Activated CD8-positive, alpha-beta T cell treated with anti-CD3 and anti-CD28 coated beads for 36 hours (primary cell): Measurements from ENCODE around the gene PKD2L1. TPM values are rescaled to one million over a fixed set of nuclear protein-coding genes. Genes with fewer than 3 reads are reported as not detected.

ENCODE experiments used
- ATAC-seq: fragments of 200-7000 bp; cut with Tn5 transposase; one replicate; pipeline ENCODE4 v1.10.0; 2021; ENCODE audit warnings: mild to moderate bottlenecking, moderate library complexity
- CTCF ChIA-PET: fragments of 350-600 bp; sonication (Branson Sonifier 250); formaldehyde crosslinking; loops from one replicate; lab custom pipeline; 2021; ENCODE audit warnings: antibody characterized with exemption; lab: Charles Lee
- POLR2A ChIA-PET: fragments of 350-600 bp; sonication (Branson Sonifier 250); formaldehyde crosslinking; loops from one replicate; lab custom pipeline; 2021; ENCODE audit warnings: antibody characterized with exemption; lab: Charles Lee
- DNase-seq: peaks from one replicate; pipeline ENCODE4 v3.0.0-alpha.2; 2020
- H3K27ac Mint-ChIP-seq: one replicate; pipeline ENCODE4 v1.8.0; 2021; ENCODE audit warnings: mild to moderate bottlenecking, mixed read lengths
- H3K27me3 Mint-ChIP-seq: one replicate; pipeline ENCODE4 v1.8.0; 2021; ENCODE audit warnings: mixed read lengths
- H3K36me3 Mint-ChIP-seq: one replicate; pipeline ENCODE4 v1.8.0; 2021; ENCODE audit warnings: low read depth, mixed read lengths
- H3K4me1 Mint-ChIP-seq: one replicate; pipeline ENCODE4 v1.8.0; 2021; ENCODE audit warnings: low read depth, mixed read lengths
- H3K4me3 Mint-ChIP-seq: one replicate; pipeline ENCODE4 v1.8.0; 2021; ENCODE audit warnings: mild to moderate bottlenecking, moderate library complexity, mixed read lengths
- H3K9me3 Mint-ChIP-seq: one replicate; pipeline ENCODE4 v1.8.0; 2021; ENCODE audit warnings: mixed read lengths
- CTCF ChIP-seq: fragments of 200-600 bp; IDR thresholded peaks from one replicate; pipeline ENCODE4 v1.8.0; 2022; ENCODE audit warnings: antibody characterized with exemption, mild to moderate bottlenecking
- intact Hi-C: fragments of 100-400 bp; cut with micrococcal nuclease; formaldehyde crosslinking; loops from one replicate; pipeline ENCODE4 v1.10.0; 2022
- total RNA-seq, 2 experiments: library from RNA; stranded (reverse); gene quantifications; one replicate each; pipeline ENCODE4 v1.2.3, GENCODE V29; 2021

Gene PKD2L1
- total RNA-seq, 2 experiments from 2014 or later: not detected

GRCh38 chr10:100248820-100249219, 81.2 kb downstream of the PKD2L1 start:
- DNase-seq: no peak
- Mint-ChIP-seq H3K36me3 (peaks cover 38% of the 10 kb centered on the region), H3K27me3 (no peaks in the 10 kb centered on the region), H3K9me3 (no peaks in the 10 kb centered on the region), H3K27ac (no peak overlapping the region), H3K4me1 (no peaks in the 10 kb centered on the region), H3K4me3 (no peak overlapping the region)
- intact Hi-C loops: no loop called here
- no peak for ATAC-seq
- no peak for TF ChIP-seq CTCF
- CTCF ChIA-PET: interaction anchor here (0.6 to 2.6 kb wide), 3 partner anchors 8 to 54 kb away, joined by 3 to 7 read pairs (median 4); no protein-coding TSS in a partner anchor
- POLR2A ChIA-PET: no interaction called here

- TF ChIP-seq CTCF: no peak
- peaks cover under 1% of the 10 kb centered on the region for H3K4me1 Mint-ChIP-seq
- no peaks in the 10 kb centered on the region for H3K27me3 Mint-ChIP-seq
- DNase-seq (no peak), ATAC-seq (no peak)
- H3K36me3 Mint-ChIP-seq: peaks cover 38% of the 10 kb centered on the region
- intact Hi-C loops: no loop called here
- H3K4me3 Mint-ChIP-seq: no peak overlapping the region
- ChIA-PET CTCF (interaction anchor here (0.8 kb wide), 1 partner anchor 53 kb away, joined by 3 read pairs; no protein-coding TSS in a partner anchor), POLR2A (interaction anchor here (1.6 kb wide), 1 partner anchor 18 kb away, joined by 3 read pairs; no protein-coding TSS in a partner anchor)
- H3K9me3 Mint-ChIP-seq: no peaks in the 10 kb centered on the region
- no peak overlapping the region for H3K27ac Mint-ChIP-seq
Measured at GRCh38 chr10:100245484-100246220, 84.4 kb downstream of the PKD2L1 start.

GRCh38 chr10:100239851-100240250, 90.2 kb downstream of the PKD2L1 start:
- Mint-ChIP-seq H3K4me1 (peaks cover 3% of the 10 kb centered on the region), H3K27me3 (no peaks in the 10 kb centered on the region), H3K27ac (no peak overlapping the region), H3K4me3 (no peak overlapping the region), H3K36me3 (peaks cover 36% of the 10 kb centered on the region), H3K9me3 (no peaks in the 10 kb centered on the region)
- ATAC-seq (no peak), DNase-seq (no peak)
- no peak for TF ChIP-seq CTCF
- ChIA-PET POLR2A (interaction anchor here (1.0 kb wide), 1 partner anchor 16 kb away, joined by 3 read pairs; no protein-coding TSS in a partner anchor), CTCF (interaction anchor here (0.7 to 1.4 kb wide), 9 partner anchors 9 to 394 kb away, joined by 3 to 7 read pairs (median 5); partner anchors contain the start of gene CHUK)
- intact Hi-C loops: no loop called here

GRCh38 chr10:100238429-100238828, 91.6 kb downstream of the PKD2L1 start:
- H3K27ac Mint-ChIP-seq: no peak overlapping the region
- intact Hi-C loops: no loop called here
- ATAC-seq (no peak), DNase-seq (no peak)
- H3K27me3 Mint-ChIP-seq: no peaks in the 10 kb centered on the region
- no peak overlapping the region for H3K4me3 Mint-ChIP-seq
- ChIA-PET POLR2A (no interaction called here), CTCF (interaction anchor here (1.4 kb wide), 1 partner anchor 14 kb away, joined by 5 read pairs; no protein-coding TSS in a partner anchor)
- H3K36me3 Mint-ChIP-seq: peaks cover 31% of the 10 kb centered on the region
- peaks cover 3% of the 10 kb centered on the region for H3K4me1 Mint-ChIP-seq
- H3K9me3 Mint-ChIP-seq: no peaks in the 10 kb centered on the region
- TF ChIP-seq CTCF: no peak

Other genes with a start within 250 kb of the PKD2L1 start
- not detected for gene CPN1, start 248.4 kb downstream of the PKD2L1 start, total RNA-seq
- gene ERLIN1, start 144.2 kb downstream of the PKD2L1 start, total RNA-seq: 10 to 100 TPM; 16.6 to 17.0 TPM
- 10 to 100 TPM; 24.7 to 26.1 TPM for gene CHUK, start 100.6 kb downstream of the PKD2L1 start, total RNA-seq
- 10 to 100 TPM; 38.5 to 43.3 TPM for gene CWF19L1, start 62.6 kb downstream of the PKD2L1 start, total RNA-seq
- gene BLOC1S2, start 43.5 kb downstream of the PKD2L1 start, total RNA-seq: 10 to 100 TPM; 45.1 to 48.6 TPM
- 100 to 1,000 TPM; 271 TPM for gene SCD, start 17.0 kb upstream of the PKD2L1 start, total RNA-seq
- under 1 TPM; 0.38 to 0.47 TPM for gene WNT8B, start 132.8 kb upstream of the PKD2L1 start, total RNA-seq
- gene SEC31B, start 189.6 kb upstream of the PKD2L1 start, total RNA-seq: 10 to 100 TPM; 34.2 to 40.6 TPM
- 100 to 1,000 TPM; 365 to 384 TPM for gene NDUFB8, start 199.6 kb upstream of the PKD2L1 start, total RNA-seq
- 10 to 100 TPM; 35.3 to 36.5 TPM for gene HIF1AN, start 205.7 kb upstream of the PKD2L1 start, total RNA-seq